SU-DHL-6 (cell line): ENCODE measurements around the gene TBX5.

ENCODE experiments used
- CTCF ChIP-seq: fragments of 200-600 bp; sonication (generic); IDR thresholded peaks from one replicate; pipeline ENCODE4 v1.5.1; 2017; ENCODE audit warnings: antibody characterized with exemption, mild to moderate bottlenecking, low read length, moderate library complexity; ENCODE audit not compliant: insufficient read depth, poor library complexity, severe bottlenecking
- EZH2phosphoT487 ChIP-seq: fragments of 200-600 bp; sonication (generic), shearing (Covaris generic); conservative IDR thresholded peaks from 2 replicates; pipeline ENCODE4 v1.6.1; 2018; ENCODE audit warnings: mild to moderate bottlenecking, antibody characterized with exemption, low read length, moderate library complexity, mixed read lengths

- TF ChIP-seq CTCF (no peak), EZH2phosphoT487 (no peak)
These were observed 28.4 kb upstream of the TBX5 start for GRCh38 chr12:114434341-114434740.
